C4-2B (cell line): Measurements from ENCODE around the gene SYN1.

Source experiments
- CTCF ChIP-seq: fragments of 450-650 bp; conservative IDR thresholded peaks from 2 replicates; pipeline ENCODE4 v1.5.1; 2017; ENCODE audit warnings: mild to moderate bottlenecking
- ZFX ChIP-seq: fragments of 450-650 bp; IDR thresholded peaks from 2 replicates; pipeline ENCODE4 v1.6.1; 2017

- TF ChIP-seq ZFX: no peak
- no peak for TF ChIP-seq CTCF
Measured at GRCh38 chrX:47583240-47583861, 36.3 kb downstream of the SYN1 start.
